HepG2 (cell line): ENCODE measurements around the gene SNRNP35. TPM values are rescaled to one million over a fixed set of nuclear protein-coding genes. Genes with fewer than 3 reads are reported as not detected.

Experiments used
- ATAC-seq: fragments of 200-7000 bp; cut with Tn5 transposase; 3 replicates; pipeline ENCODE4 v1.9.1; 2020; ENCODE audit warnings: mild to moderate bottlenecking, moderate library complexity
- BruUV-seq: library from RNA; stranded (reverse); fragments of 400-500 nt; replicated peaks from 2 replicates; lab custom pipeline; 2021; lab: Mats Ljungman, UMichigan
- CTCF ChIA-PET: fragments of 300-600 bp; formaldehyde crosslinking; extraction: SDS; loops from one replicate; lab custom pipeline; 2021; ENCODE audit warnings: low total read pairs, inconsistent platforms, low intra/inter-chr PET ratio; lab: Yijun Ruan, JAX
- POLR2A ChIA-PET: fragments of 350-600 bp; sonication (Branson Sonifier 250); formaldehyde crosslinking; loops from one replicate; lab custom pipeline; 2020; ENCODE audit warnings: antibody characterized with exemption, inconsistent platforms; lab: Yijun Ruan, JAX
- DNase-seq: peaks from one replicate; pipeline ENCODE4 v3.0.0-alpha.2; 2015; ENCODE audit warnings: low spot score
- FAIRE-seq: peaks from 3 replicates; lab custom pipeline; 2011; peaks lifted over from hg19 to GRCh38; lab: Jason Lieb, UNC
- H2AFZ ChIP-seq: one replicate; pipeline ENCODE4 v1.6.1; 2011; ENCODE audit warnings: low read length, inconsistent platforms
- H3K27ac ChIP-seq: fragments of 300-600 bp; 3 replicates; pipeline ENCODE4 v1.8.0; 2011; ENCODE audit warnings: mixed run types, mild to moderate bottlenecking, mixed read lengths, low read length, inconsistent platforms; ENCODE audit not compliant: insufficient read depth; ENCODE audit errors: extremely low read length
- H3K27me3 ChIP-seq, 2 experiments: fragments of 200-600 bp in 1 of 2; 2 replicates in 1 of 2; 3 replicates in 1 of 2; pipeline versions ENCODE4 v1.6.0 to v1.8.0; 2011; ENCODE audit warnings: low read length in 2 of 2, mild to moderate bottlenecking in 2 of 2, moderate library complexity in 2 of 2, inconsistent platforms in 1 of 2; ENCODE audit not compliant: insufficient read depth in 2 of 2, control insufficient read depth in 1 of 2
- H3K36me3 ChIP-seq, 2 experiments: fragments of 200-600 bp in 1 of 2; replicated peaks in 1 of 2; 2 replicates in 1 of 2; 3 replicates in 1 of 2; pipeline versions ENCODE4 v1.5.1 to v1.8.0; 2011; ENCODE audit warnings: low read length in 2 of 2, inconsistent platforms in 1 of 2; ENCODE audit not compliant: insufficient read depth in 2 of 2, control insufficient read depth in 1 of 2
- H3K4me1 ChIP-seq: 2 replicates; pipeline ENCODE4 v1.5.1; 2012; ENCODE audit warnings: low read length, inconsistent platforms; ENCODE audit not compliant: insufficient read depth
- H3K4me2 ChIP-seq: 2 replicates; pipeline ENCODE4 v1.6.0; 2011; ENCODE audit warnings: low read depth, low read length, inconsistent platforms
- H3K4me3 ChIP-seq, 3 experiments: fragments of 200-600 bp in 1 of 3; sonication (generic), shearing (Covaris generic) in 1 of 3; replicated peaks in 1 of 3; 2 replicates each; pipeline ENCODE4 v1.5.1; 2011 to 2016; ENCODE audit warnings: low read length in 3 of 3, inconsistent platforms in 2 of 3, low read depth in 2 of 3, mild to moderate bottlenecking in 2 of 3, control low read depth in 1 of 3, mixed read lengths in 1 of 3; ENCODE audit not compliant: insufficient read depth in 1 of 3
- H3K79me2 ChIP-seq: one replicate; pipeline ENCODE4 v1.6.1; 2011; ENCODE audit warnings: low read length, inconsistent platforms; ENCODE audit not compliant: insufficient read depth
- H3K9ac ChIP-seq: 2 replicates; pipeline ENCODE4 v1.6.0; 2011; ENCODE audit warnings: mild to moderate bottlenecking, low read depth, low read length, inconsistent platforms; ENCODE audit not compliant: insufficient read depth
- H3K9me3 ChIP-seq: 2 replicates; pipeline ENCODE4 v1.5.1; 2012; ENCODE audit warnings: mild to moderate bottlenecking, low read length
- H4K20me1 ChIP-seq: 2 replicates; pipeline ENCODE4 v1.6.0; 2011; ENCODE audit warnings: inconsistent platforms, mild to moderate bottlenecking, low read length, moderate library complexity; ENCODE audit not compliant: insufficient read depth
- CAMTA2 ChIP-seq: sonication (generic); formaldehyde crosslinking; IDR thresholded peaks from 2 replicates; pipeline ENCODE4 v1.4.0; 2020; ENCODE audit warnings: mild to moderate bottlenecking, missing genetic modification reagents, borderline replicate concordance
- FOXK2 ChIP-seq: fragments of 450-650 bp; IDR thresholded peaks from 2 replicates; pipeline ENCODE4 v1.6.1; 2016
- GATAD2A ChIP-seq: IDR thresholded peaks from 2 replicates; pipeline ENCODE4 v1.6.1; 2016
- HDAC6 ChIP-seq: fragments of 200-600 bp; sonication (generic); IDR thresholded peaks from 2 replicates; pipeline ENCODE4 v1.7.0; 2017; ENCODE audit warnings: mild to moderate bottlenecking, antibody characterized with exemption, low read length, low read depth
- HMG20B ChIP-seq: conservative IDR thresholded peaks from 2 replicates; pipeline ENCODE4 v1.6.1; 2016; ENCODE audit warnings: missing genetic modification reagents, missing compliant biosample characterization
- ISL2 ChIP-seq: sonication (generic); formaldehyde crosslinking; IDR thresholded peaks from 2 replicates; pipeline ENCODE4 v1.5.0; 2020; ENCODE audit warnings: missing genetic modification reagents
- MYC ChIP-seq: sonication (generic); formaldehyde crosslinking; IDR thresholded peaks from 2 replicates; pipeline ENCODE4 v1.9.0; 2021; ENCODE audit warnings: missing genetic modification reagents, borderline replicate concordance
- SATB2 ChIP-seq: sonication (generic); formaldehyde crosslinking; IDR thresholded peaks from 2 replicates; pipeline ENCODE4 v1.5.0; 2020; ENCODE audit warnings: missing genetic modification reagents
- ZBTB1 ChIP-seq: sonication (generic); formaldehyde crosslinking; IDR thresholded peaks from 2 replicates; pipeline ENCODE4 v1.4.0; 2020; ENCODE audit warnings: missing genetic modification reagents, borderline replicate concordance
- ZNF10 ChIP-seq: sonication (generic); formaldehyde crosslinking; IDR thresholded peaks from 2 replicates; pipeline ENCODE4 v1.4.0; 2020; ENCODE audit warnings: mild to moderate bottlenecking, low read depth, missing genetic modification reagents, borderline replicate concordance
- ZNF557 ChIP-seq: sonication (generic); formaldehyde crosslinking; IDR thresholded peaks from 2 replicates; pipeline ENCODE4 v1.4.0; 2020; ENCODE audit warnings: missing genetic modification reagents
- ZNF878 ChIP-seq: sonication (generic); formaldehyde crosslinking; IDR thresholded peaks from 2 replicates; pipeline ENCODE4 v1.8.1; 2023; ENCODE audit warnings: mild to moderate bottlenecking, missing genetic modification reagents, moderate library complexity
- whole genome bisulfite sequencing: methylation state at CpG from one replicate; pipeline ENCODE4 v1.1.6; 2017; ENCODE audit warnings: low lambda C conversion rate; 5-methylcytosine and 5-hydroxymethylcytosine counted together
- in situ Hi-C: cut with HindIII; loops from 2 replicates; pipeline ENCODE4 v1.10.0; 2017; ENCODE audit warnings: low pct_unique_long_range_greater_than_20kb; ENCODE audit not compliant: extremely low pct_ligation_motif_present
- intact Hi-C: fragments of 100-400 bp; cut with micrococcal nuclease; formaldehyde crosslinking; loops from one replicate; pipeline ENCODE4 v1.10.0; 2022; ENCODE audit not compliant: unreplicated experiment
- polyA plus RNA-seq, 8 experiments: library from polyadenylated mRNA; depleted of rRNA in 3 of 8; stranded (reverse) in 7 of 8; unstranded in 1 of 8; fragments of >200 nt; fragmentation: Illumina TruSeq in 4 of 8; extraction: Trizol in 4 of 8; gene quantifications; 2 replicates each; pipeline versions ENCODE4 v1.2.1 to v1.2.3, GENCODE V29; 2011 to 2016; ENCODE audit warnings: low read depth in 4 of 8, missing spikeins in 1 of 8, mixed read lengths in 1 of 8; ENCODE audit not compliant: insufficient read depth in 1 of 8
- total RNA-seq, 5 experiments: library from RNA; depleted of rRNA; stranded (reverse); fragments of >200 nt; fragmentation: Illumina TruSeq; extraction: Trizol; gene quantifications; 2 replicates each; pipeline ENCODE4 v1.2.3, GENCODE V29; 2016; ENCODE audit warnings: low read depth in 1 of 5
- TF ChIP-seq, protein P1 (sequence below), 2 experiments: fragments of 450-650 bp in 1 of 2; sonication (generic) in 1 of 2; formaldehyde crosslinking; IDR thresholded peaks; 2 replicates each; pipeline versions ENCODE4 v1.5.0 to v1.8.0; 2020 to 2022; ENCODE audit warnings: mild to moderate bottlenecking in 1 of 2, missing genetic modification reagents in 1 of 2
- TF ChIP-seq, protein P2 (sequence below): sonication (generic); formaldehyde crosslinking; IDR thresholded peaks from 2 replicates; pipeline ENCODE4 v1.4.0; 2020; ENCODE audit warnings: missing genetic modification reagents
- TF ChIP-seq, protein P3 (sequence below): sonication (generic); formaldehyde crosslinking; IDR thresholded peaks from 2 replicates; pipeline ENCODE4 v1.8.0; 2022; ENCODE audit warnings: mild to moderate bottlenecking, missing genetic modification reagents; ENCODE audit not compliant: insufficient replicate concordance

The SNRNP35 gene
- total and polyA plus RNA-seq, 2 of the 13 experiments (the other 11 are each of a cell fraction or from before 2014, with no cell fraction given) = 11.3 to 22.6 TPM

DNA sequence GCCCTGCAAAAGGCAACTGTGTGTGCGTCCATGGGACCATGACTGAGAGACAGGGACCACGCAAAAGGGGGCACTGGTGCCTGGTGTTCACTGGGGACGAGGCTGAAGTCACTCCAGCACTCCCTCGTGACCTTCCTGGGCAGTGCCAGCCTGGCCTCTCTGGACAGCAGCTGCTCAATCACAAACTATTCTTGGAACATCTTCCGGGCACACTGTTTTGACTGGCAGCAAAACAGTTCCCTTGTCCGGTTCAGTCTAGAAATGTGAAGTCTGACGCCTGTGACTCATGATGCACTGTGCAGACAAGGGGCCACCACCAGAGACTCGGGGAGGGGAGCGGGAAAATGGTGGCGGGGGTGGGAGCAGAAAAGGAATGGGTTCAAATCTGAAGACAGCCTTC, 20.8 kb downstream of the SNRNP35 start:
- no peak overlapping the region for H2AFZ ChIP-seq

More for the DNA sequence above, 20.8 kb downstream of the SNRNP35 start:
- no peak overlapping the region for H3K27ac ChIP-seq
- FAIRE-seq (no peak), ATAC-seq (no peak), DNase-seq (no peak)
- H4K20me1 ChIP-seq = no peaks in the 10 kb centered on the region
- in situ Hi-C loops = no loop called here
- H3K4me3 ChIP-seq = no peak overlapping the region
- H3K9ac ChIP-seq = no peak overlapping the region
- no peaks in the 10 kb centered on the region for H3K27me3 ChIP-seq
- 93% methylated on average over 10 of the region's 10 CpGs for WGBS
- TF ChIP-seq GATAD2A (CRISPR knock-in tag) = no peak
- no peak for TF ChIP-seq ZNF10 (CRISPR knock-in tag)
- TF ChIP-seq ZNF878 (CRISPR knock-in tag) = no peak
- TF ChIP-seq ZNF557 (CRISPR knock-in tag) = no peak
- TF ChIP-seq MYC (CRISPR knock-in tag) = no peak
- no peak for TF ChIP-seq SATB2
- TF ChIP-seq, protein P1, sequence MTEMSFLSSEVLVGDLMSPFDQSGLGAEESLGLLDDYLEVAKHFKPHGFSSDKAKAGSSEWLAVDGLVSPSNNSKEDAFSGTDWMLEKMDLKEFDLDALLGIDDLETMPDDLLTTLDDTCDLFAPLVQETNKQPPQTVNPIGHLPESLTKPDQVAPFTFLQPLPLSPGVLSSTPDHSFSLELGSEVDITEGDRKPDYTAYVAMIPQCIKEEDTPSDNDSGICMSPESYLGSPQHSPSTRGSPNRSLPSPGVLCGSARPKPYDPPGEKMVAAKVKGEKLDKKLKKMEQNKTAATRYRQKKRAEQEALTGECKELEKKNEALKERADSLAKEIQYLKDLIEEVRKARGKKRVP (CRISPR knock-in tag; IDR thresholded peaks at IDR 0.05) = no peak
- TF ChIP-seq ZBTB1 (CRISPR knock-in tag) = no peak
- no peak for TF ChIP-seq FOXK2
- TF ChIP-seq ISL2 = no peak
- no peak for TF ChIP-seq CAMTA2 (CRISPR knock-in tag)
- TF ChIP-seq, protein P2, sequence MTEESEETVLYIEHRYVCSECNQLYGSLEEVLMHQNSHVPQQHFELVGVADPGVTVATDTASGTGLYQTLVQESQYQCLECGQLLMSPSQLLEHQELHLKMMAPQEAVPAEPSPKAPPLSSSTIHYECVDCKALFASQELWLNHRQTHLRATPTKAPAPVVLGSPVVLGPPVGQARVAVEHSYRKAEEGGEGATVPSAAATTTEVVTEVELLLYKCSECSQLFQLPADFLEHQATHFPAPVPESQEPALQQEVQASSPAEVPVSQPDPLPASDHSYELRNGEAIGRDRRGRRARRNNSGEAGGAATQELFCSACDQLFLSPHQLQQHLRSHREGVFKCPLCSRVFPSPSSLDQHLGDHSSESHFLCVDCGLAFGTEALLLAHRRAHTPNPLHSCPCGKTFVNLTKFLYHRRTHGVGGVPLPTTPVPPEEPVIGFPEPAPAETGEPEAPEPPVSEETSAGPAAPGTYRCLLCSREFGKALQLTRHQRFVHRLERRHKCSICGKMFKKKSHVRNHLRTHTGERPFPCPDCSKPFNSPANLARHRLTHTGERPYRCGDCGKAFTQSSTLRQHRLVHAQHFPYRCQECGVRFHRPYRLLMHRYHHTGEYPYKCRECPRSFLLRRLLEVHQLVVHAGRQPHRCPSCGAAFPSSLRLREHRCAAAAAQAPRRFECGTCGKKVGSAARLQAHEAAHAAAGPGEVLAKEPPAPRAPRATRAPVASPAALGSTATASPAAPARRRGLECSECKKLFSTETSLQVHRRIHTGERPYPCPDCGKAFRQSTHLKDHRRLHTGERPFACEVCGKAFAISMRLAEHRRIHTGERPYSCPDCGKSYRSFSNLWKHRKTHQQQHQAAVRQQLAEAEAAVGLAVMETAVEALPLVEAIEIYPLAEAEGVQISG (CRISPR knock-in tag) = no peak
- TF ChIP-seq HMG20B (CRISPR knock-in tag) = no peak
- TF ChIP-seq, protein P3, sequence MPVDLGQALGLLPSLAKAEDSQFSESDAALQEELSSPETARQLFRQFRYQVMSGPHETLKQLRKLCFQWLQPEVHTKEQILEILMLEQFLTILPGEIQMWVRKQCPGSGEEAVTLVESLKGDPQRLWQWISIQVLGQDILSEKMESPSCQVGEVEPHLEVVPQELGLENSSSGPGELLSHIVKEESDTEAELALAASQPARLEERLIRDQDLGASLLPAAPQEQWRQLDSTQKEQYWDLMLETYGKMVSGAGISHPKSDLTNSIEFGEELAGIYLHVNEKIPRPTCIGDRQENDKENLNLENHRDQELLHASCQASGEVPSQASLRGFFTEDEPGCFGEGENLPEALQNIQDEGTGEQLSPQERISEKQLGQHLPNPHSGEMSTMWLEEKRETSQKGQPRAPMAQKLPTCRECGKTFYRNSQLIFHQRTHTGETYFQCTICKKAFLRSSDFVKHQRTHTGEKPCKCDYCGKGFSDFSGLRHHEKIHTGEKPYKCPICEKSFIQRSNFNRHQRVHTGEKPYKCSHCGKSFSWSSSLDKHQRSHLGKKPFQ (CRISPR knock-in tag) = no peak
- TF ChIP-seq HDAC6 = no peak
- H3K4me2 ChIP-seq = no peak overlapping the region
- H3K79me2 ChIP-seq = no peaks in the 10 kb centered on the region
- POLR2A ChIA-PET = no interaction called here
- H3K4me1 ChIP-seq = peaks cover 14% of the 10 kb centered on the region
- intact Hi-C loops = no loop called here
- no peaks in the 10 kb centered on the region for H3K9me3 ChIP-seq
- no TSS peak for BruUV-seq
- H3K36me3 ChIP-seq = peaks cover 17 to 22% of the 10 kb centered on the region in 2 experiments; a peak in 4 of 5 replicates
- CTCF ChIA-PET = no interaction called here
